Fibroblast of skin of back (primary cell): ENCODE results near the gene P2RX6.
"Not testable (repeated sequence)": the region's sequence is repeated elsewhere in the genome, so short reads cannot be mapped to it uniquely, and the experiment has no call there.

Experiments used
- DNase-seq: peaks from one replicate; pipeline ENCODE4 v3.0.0-alpha.2; 2013

P2RX6 gene

GRCh38 chr22:20994902-20995241 is 20.1 kb upstream of the P2RX6 start:
- no peak for DNase-seq

GRCh38 chr22:20995329-20996030 is 19.5 kb upstream of the P2RX6 start:
- no peak for DNase-seq

GRCh38 chr22:20996031-20996410 is 18.9 kb upstream of the P2RX6 start:
- no peak for DNase-seq

GRCh38 chr22:20996598-20997535 is 18.1 kb upstream of the P2RX6 start:
- DNase-seq = no peak

- no peak for DNase-seq
These were observed 17.3 kb upstream of the P2RX6 start for GRCh38 chr22:20997536-20998257.

GRCh38 chr22:20998411-20999336 is 16.3 kb upstream of the P2RX6 start:
- no peak for DNase-seq

- DNase-seq = no peak
These were observed 15.4 kb upstream of the P2RX6 start for GRCh38 chr22:20999350-21000206.

GRCh38 chr22:21000207-21000986 is 14.6 kb upstream of the P2RX6 start:
- no peak for DNase-seq

GRCh38 chr22:21000987-21001600 is 13.9 kb upstream of the P2RX6 start:
- DNase-seq = no peak

- peak; percentile 95 for DNase-seq
These were observed 13.2 kb upstream of the P2RX6 start, which contains the start of gene THAP7 for GRCh38 chr22:21001601-21002325. Gene THAP7, minus strand, starts transcription at chr22:21002118. Its CDS starts 207 bp downstream, at chr22:21001911.

- no peak for DNase-seq
These were observed 11.2 kb upstream of the P2RX6 start for GRCh38 chr22:21003782-21004181.

- not testable (repeated sequence) for DNase-seq
These were observed 5.8 kb upstream of the P2RX6 start for GRCh38 chr22:21009208-21009607.

- peak; percentile 56 for DNase-seq
These were observed 5.1 kb upstream of the P2RX6 start for GRCh38 chr22:21009638-21010425.

GRCh38 chr22:21010426-21011113 is 4.4 kb upstream of the P2RX6 start:
- no peak for DNase-seq

- no peak for DNase-seq
These were observed 2.2 kb upstream of the P2RX6 start for GRCh38 chr22:21012446-21013407.

GRCh38 chr22:21013657-21014201 is 1.2 kb upstream of the P2RX6 start:
- no peak for DNase-seq
